ENCODE results near the gene CALCR.

Gene CALCR

DNA sequence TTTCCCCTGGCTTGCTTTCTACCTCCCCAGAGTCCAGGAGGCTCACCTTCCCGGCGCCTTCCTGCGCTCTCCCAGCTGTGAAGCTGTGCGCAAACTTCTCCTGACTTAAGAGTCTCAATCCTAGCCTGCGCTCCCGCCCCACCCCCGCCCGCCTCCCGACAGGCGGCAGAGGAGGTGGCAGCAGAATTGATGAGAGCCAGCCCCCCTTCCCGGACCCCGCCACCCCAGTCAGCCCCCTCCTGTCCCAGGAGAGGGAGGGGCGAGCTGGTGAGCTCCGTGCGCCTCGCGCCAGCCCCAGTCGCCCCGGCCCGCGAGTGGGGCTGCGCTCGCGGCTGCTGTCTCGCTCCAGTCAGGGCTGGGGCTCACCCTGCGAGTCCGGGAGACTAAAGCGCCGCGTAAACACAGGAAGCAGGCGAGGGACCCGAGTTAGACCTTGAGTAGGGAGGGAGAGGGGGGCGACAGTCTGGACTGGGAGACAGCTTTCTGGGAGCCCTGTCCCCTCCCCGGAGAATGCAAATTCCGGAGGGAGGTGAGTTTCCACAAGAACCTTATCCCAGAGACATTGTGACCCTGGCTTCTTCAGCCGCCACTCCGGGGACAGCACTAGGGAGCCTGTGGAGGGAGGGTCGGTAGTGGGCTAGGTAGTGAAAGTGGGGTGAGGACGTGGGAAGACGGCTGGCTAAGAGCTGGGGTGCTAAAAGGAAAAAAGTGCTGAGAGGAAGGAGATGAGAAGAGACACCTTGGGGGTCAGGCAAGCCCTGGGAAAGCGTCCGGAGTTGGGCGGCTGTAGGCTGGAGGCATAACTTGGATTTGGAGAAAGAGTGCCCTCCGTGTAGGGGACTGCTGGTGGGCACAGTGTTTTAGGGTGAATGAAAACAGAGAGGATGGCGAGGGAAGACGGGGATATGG is at the start of gene CALCR:
Gene CALCR (minus strand): TSS at position 79 of the 909 bp plus-strand sequence. CDS start 87,743 bp downstream, outside the sequence.
- no peaks in the 10 kb centered on the region for H3K4me1 ChIP-seq (ENCODE audit: insufficient read depth, low read length, severe bottlenecking)
- no peak within 1 kb of the TSS for H3K27ac ChIP-seq (ENCODE audit: low read depth, low read length, poor library complexity, severe bottlenecking)
- no peaks in the 10 kb centered on the region for H3K36me3 ChIP-seq (ENCODE audit: insufficient read depth, low read length)
- H2AFZ ChIP-seq (ENCODE audit: low read length) = no peak within 1 kb of the TSS
- no peak within 1 kb of the TSS for H3K9ac ChIP-seq (ENCODE audit: low read length)
- H3K4me2 ChIP-seq (ENCODE audit: low read length) = no peak within 1 kb of the TSS
- no peak for TF ChIP-seq EZH2 (IDR thresholded peaks at IDR 0.05; ENCODE audit: borderline replicate concordance, low read length)
- TF ChIP-seq, protein P1, sequence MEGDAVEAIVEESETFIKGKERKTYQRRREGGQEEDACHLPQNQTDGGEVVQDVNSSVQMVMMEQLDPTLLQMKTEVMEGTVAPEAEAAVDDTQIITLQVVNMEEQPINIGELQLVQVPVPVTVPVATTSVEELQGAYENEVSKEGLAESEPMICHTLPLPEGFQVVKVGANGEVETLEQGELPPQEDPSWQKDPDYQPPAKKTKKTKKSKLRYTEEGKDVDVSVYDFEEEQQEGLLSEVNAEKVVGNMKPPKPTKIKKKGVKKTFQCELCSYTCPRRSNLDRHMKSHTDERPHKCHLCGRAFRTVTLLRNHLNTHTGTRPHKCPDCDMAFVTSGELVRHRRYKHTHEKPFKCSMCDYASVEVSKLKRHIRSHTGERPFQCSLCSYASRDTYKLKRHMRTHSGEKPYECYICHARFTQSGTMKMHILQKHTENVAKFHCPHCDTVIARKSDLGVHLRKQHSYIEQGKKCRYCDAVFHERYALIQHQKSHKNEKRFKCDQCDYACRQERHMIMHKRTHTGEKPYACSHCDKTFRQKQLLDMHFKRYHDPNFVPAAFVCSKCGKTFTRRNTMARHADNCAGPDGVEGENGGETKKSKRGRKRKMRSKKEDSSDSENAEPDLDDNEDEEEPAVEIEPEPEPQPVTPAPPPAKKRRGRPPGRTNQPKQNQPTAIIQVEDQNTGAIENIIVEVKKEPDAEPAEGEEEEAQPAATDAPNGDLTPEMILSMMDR (IDR thresholded peaks at IDR 0.05; ENCODE audit: low read length) = no peak
- no peaks in the 10 kb centered on the region for H4K20me1 ChIP-seq (ENCODE audit: insufficient read depth, low read length)
- H3K79me2 ChIP-seq (ENCODE audit: insufficient read depth, low read length) = no peaks in the 10 kb centered on the region
- H3K4me3 ChIP-seq (ENCODE audit: low read depth, low read length, poor library complexity, severe bottlenecking) = no peak within 1 kb of the TSS
- no peaks in the 10 kb centered on the region for H3K27me3 ChIP-seq (ENCODE audit: insufficient read depth, low read length)
- H3K9me2 ChIP-seq (ENCODE audit: low read depth, low read length) = no peaks in the 10 kb centered on the region
- no peaks in the 10 kb centered on the region for H3F3A ChIP-seq (ENCODE audit: insufficient read depth, low read length)
- no peaks in the 10 kb centered on the region for H3K9me3 ChIP-seq (ENCODE audit: low read length)

DNA sequence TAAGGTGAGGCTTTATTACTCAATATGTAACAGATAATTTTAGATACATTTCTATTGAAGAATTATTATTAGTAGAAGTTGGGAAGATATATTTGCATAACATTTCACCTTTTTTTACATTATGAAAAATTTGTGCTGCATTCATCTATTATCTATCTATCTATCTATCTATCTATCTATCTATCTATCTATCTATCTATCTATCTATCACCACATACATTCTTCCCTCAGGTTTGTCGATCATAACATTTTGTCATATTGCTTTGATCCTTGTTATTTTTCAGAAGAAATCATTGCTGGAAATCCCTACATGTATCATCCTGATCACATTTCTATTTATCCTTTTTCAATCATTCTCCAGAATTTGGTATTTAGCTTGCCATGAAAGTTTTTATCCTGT is 49.3 kb upstream of the CALCR start:
- no peak for TF ChIP-seq EZH2 (IDR thresholded peaks at IDR 0.05; ENCODE audit: borderline replicate concordance, low read length)
- TF ChIP-seq, protein P1 (IDR thresholded peaks at IDR 0.05; ENCODE audit: low read length) = no peak

DNA sequence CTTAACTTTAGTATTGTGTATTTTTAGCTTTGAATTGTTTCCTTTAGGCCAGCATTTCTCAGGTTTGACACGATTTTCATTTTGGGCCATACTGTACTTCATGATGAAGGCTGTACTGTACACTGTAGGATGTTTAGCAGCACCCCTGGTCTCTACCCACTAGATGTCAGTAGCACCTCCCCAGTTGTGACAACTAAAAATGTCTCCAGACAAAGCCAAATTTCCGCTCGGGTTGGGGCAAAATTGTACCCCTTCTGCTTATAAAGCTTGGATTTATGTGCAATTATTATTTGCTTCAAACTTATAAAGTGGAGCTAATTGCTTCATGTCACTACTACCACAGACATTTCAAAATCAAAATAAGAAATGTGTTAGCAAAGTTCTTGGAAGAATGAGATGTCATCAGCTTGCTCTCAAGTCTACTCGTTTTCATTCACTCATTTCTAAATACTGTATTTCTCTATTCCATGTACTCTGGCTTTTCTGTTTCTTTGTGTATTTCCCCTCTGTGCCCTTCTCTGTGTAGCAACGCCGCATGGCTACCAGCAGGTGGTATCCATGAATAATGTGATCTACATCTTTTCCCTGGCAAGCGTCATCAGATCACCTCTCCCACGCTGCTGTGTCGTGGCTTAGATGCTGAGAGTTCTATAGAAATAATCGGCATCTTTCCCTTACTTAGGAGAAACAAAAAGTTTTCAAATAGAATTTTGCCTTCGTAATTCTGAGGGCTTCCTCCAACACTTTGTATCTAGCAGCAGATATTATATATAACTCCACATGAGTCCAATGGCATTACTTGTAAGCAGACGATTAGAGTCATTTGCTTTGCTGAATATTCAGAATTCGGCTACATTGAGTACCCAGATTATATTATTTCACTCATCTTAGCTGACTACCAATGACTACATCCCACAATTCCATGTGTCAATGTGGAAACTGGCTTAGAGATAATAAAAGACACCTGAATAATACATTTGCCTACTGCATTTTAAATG is 47.8 kb upstream of the CALCR start:
- Histone ChIP-seq H3K9me3 (ENCODE audit: low read length) (no peaks in the 10 kb centered on the region), H2AFZ (ENCODE audit: low read length) (no peak overlapping the region), H4K20me1 (ENCODE audit: insufficient read depth, low read length) (no peaks in the 10 kb centered on the region), H3K79me2 (ENCODE audit: insufficient read depth, low read length) (no peaks in the 10 kb centered on the region), H3K36me3 (ENCODE audit: insufficient read depth, low read length) (no peaks in the 10 kb centered on the region), H3K9ac (ENCODE audit: low read length) (no peak overlapping the region), H3K4me2 (ENCODE audit: low read length) (no peak overlapping the region), H3K4me3 (ENCODE audit: low read depth, low read length, poor library complexity, severe bottlenecking) (no peak overlapping the region), H3K27ac (ENCODE audit: low read depth, low read length, poor library complexity, severe bottlenecking) (no peak overlapping the region), H3K9me2 (ENCODE audit: low read depth, low read length) (no peaks in the 10 kb centered on the region), H3K4me1 (ENCODE audit: insufficient read depth, low read length, severe bottlenecking) (no peaks in the 10 kb centered on the region), H3K27me3 (ENCODE audit: insufficient read depth, low read length) (no peaks in the 10 kb centered on the region), H3F3A (ENCODE audit: insufficient read depth, low read length) (no peaks in the 10 kb centered on the region)
- TF ChIP-seq, protein P1 (IDR thresholded peaks at IDR 0.05; ENCODE audit: low read length) = peak; percentile 40
- no peak for TF ChIP-seq EZH2 (IDR thresholded peaks at IDR 0.05; ENCODE audit: borderline replicate concordance, low read length)

More for the DNA sequence above, 49.3 kb upstream of the CALCR start:
- Histone ChIP-seq H3K79me2 (ENCODE audit: insufficient read depth, low read length) (no peaks in the 10 kb centered on the region), H3F3A (ENCODE audit: insufficient read depth, low read length) (no peaks in the 10 kb centered on the region), H4K20me1 (ENCODE audit: insufficient read depth, low read length) (no peaks in the 10 kb centered on the region), H2AFZ (ENCODE audit: low read length) (no peak overlapping the region), H3K27ac (ENCODE audit: low read depth, low read length, poor library complexity, severe bottlenecking) (no peak overlapping the region), H3K9me3 (ENCODE audit: low read length) (no peaks in the 10 kb centered on the region), H3K9me2 (ENCODE audit: low read depth, low read length) (no peaks in the 10 kb centered on the region), H3K4me2 (ENCODE audit: low read length) (no peak overlapping the region), H3K9ac (ENCODE audit: low read length) (no peak overlapping the region), H3K27me3 (ENCODE audit: insufficient read depth, low read length) (no peaks in the 10 kb centered on the region), H3K36me3 (ENCODE audit: insufficient read depth, low read length) (no peaks in the 10 kb centered on the region), H3K4me3 (ENCODE audit: low read depth, low read length, poor library complexity, severe bottlenecking) (no peak overlapping the region), H3K4me1 (ENCODE audit: insufficient read depth, low read length, severe bottlenecking) (no peaks in the 10 kb centered on the region)

Data from OCI-LY1 (cell line).